CD4-positive, alpha-beta T cell treated with Interleukin-10 for 1 hour (primary cell): ENCODE measurements around the gene ZC3H10.
"Not testable (repeated sequence)": the region's sequence is repeated elsewhere in the genome, so short reads cannot be mapped to it uniquely, and the experiment has no call there.

ENCODE experiments used
- DNase-seq: peaks from one replicate; pipeline ENCODE4 v3.0.0-alpha.2; 2020

The ZC3H10 gene

GRCh38 chr12:56103066-56103711 lies 14.9 kb upstream of the ZC3H10 start:
- peak; percentile 53 for DNase-seq

GRCh38 chr12:56103823-56104108 lies 14.3 kb upstream of the ZC3H10 start:
- DNase-seq = no peak

GRCh38 chr12:56104109-56104814 lies 13.8 kb upstream of the ZC3H10 start, which contains the start of gene PA2G4:
TSS of gene PA2G4 (plus strand) at chr12:56104559. CDS start at chr12:56104738, 179 bp downstream.
- peak; percentile 98 for DNase-seq

GRCh38 chr12:56104815-56105608 lies 13.1 kb upstream of the ZC3H10 start:
- peak; percentile 19 for DNase-seq

- no peak for DNase-seq
Observed at GRCh38 chr12:56105609-56105902, 12.5 kb upstream of the ZC3H10 start.

GRCh38 chr12:56107242-56107641 lies 10.8 kb upstream of the ZC3H10 start:
- no peak for DNase-seq

GRCh38 chr12:56110571-56110970 lies 7.5 kb upstream of the ZC3H10 start:
- no peak for DNase-seq

- no peak for DNase-seq
Observed at GRCh38 chr12:56114084-56114483, 4.0 kb upstream of the ZC3H10 start.

- DNase-seq = no peak
Observed at GRCh38 chr12:56115329-56115728, 2.7 kb upstream of the ZC3H10 start.

GRCh38 chr12:56116267-56117081 lies 1.6 kb upstream of the ZC3H10 start, which contains the start of gene RPL41:
TSS of gene RPL41 (plus strand) at chr12:56116633.
- peak; percentile 95 for DNase-seq

- DNase-seq = not testable (repeated sequence)
Observed at GRCh38 chr12:56117082-56117706, 872 bp upstream of the ZC3H10 start.

- DNase-seq = no peak
Observed at GRCh38 chr12:56118688-56119357, 757 bp downstream of the ZC3H10 start.

GRCh38 chr12:56119361-56119796 lies 1.3 kb downstream of the ZC3H10 start:
- DNase-seq = peak; percentile 80

- no peak for DNase-seq
Observed at GRCh38 chr12:56120158-56120846, 2.2 kb downstream of the ZC3H10 start.

- DNase-seq = no peak
Observed at GRCh38 chr12:56121204-56121870, 3.3 kb downstream of the ZC3H10 start.

- DNase-seq = no peak
Observed at GRCh38 chr12:56122637-56123036, 4.6 kb downstream of the ZC3H10 start.

GRCh38 chr12:56124133-56124532 lies 6.1 kb downstream of the ZC3H10 start:
- DNase-seq = no peak

GRCh38 chr12:56126732-56127239 lies 8.7 kb downstream of the ZC3H10 start:
- DNase-seq = peak; percentile 19

GRCh38 chr12:56127485-56127887 lies 9.4 kb downstream of the ZC3H10 start:
- no peak for DNase-seq

- peak; percentile 100 for DNase-seq
Observed at GRCh38 chr12:56127888-56128669, 10.0 kb downstream of the ZC3H10 start, which contains the start of gene ESYT1. TSS of gene ESYT1 (plus strand) at chr12:56128267. CDS start at chr12:56128320, 53 bp downstream.
